Activated CD4-positive, alpha-beta T cell treated with anti-CD3 and anti-CD28 coated beads, Interleukin-2, amount 10 ng/mL, durations not matched to agents 24 days and 14 days (primary cell): ENCODE results near the gene THUMPD1. TPM values are rescaled to one million over a fixed set of nuclear protein-coding genes. Genes with fewer than 3 reads are reported as not detected.
"Not testable (repeated sequence)": the region's sequence is repeated elsewhere in the genome, so short reads cannot be mapped to it uniquely, and the experiment has no call there.

Source experiments
- DNase-seq: peaks from one replicate; pipeline ENCODE4 v3.0.0; 2022
- H3K27ac Mint-ChIP-seq: one replicate; pipeline ENCODE4 v1.8.0; 2022; ENCODE audit warnings: mild to moderate bottlenecking, mixed read lengths
- H3K27me3 Mint-ChIP-seq: one replicate; pipeline ENCODE4 v1.8.0; 2022; ENCODE audit warnings: mixed read lengths
- H3K36me3 Mint-ChIP-seq: one replicate; pipeline ENCODE4 v1.8.0; 2022; ENCODE audit warnings: low read depth, mild to moderate bottlenecking, mixed read lengths
- H3K4me1 Mint-ChIP-seq: one replicate; pipeline ENCODE4 v1.8.0; 2021; ENCODE audit warnings: mixed read lengths
- H3K4me3 Mint-ChIP-seq: one replicate; pipeline ENCODE4 v1.8.0; 2022; ENCODE audit warnings: mild to moderate bottlenecking, moderate library complexity, mixed read lengths
- H3K9me3 Mint-ChIP-seq: one replicate; pipeline ENCODE4 v1.8.0; 2021; ENCODE audit warnings: mixed read lengths
- intact Hi-C: fragments of 100-400 bp; cut with micrococcal nuclease; formaldehyde crosslinking; loops from one replicate; pipeline ENCODE4 v1.15.1; 2023
- total RNA-seq: library from RNA; stranded (reverse); gene quantifications from 2 replicates; pipeline ENCODE4 v1.2.3, GENCODE V29; 2022

THUMPD1 gene
- total RNA-seq, 1 donor from 2014 or later, result 47.4 TPM

DNA sequence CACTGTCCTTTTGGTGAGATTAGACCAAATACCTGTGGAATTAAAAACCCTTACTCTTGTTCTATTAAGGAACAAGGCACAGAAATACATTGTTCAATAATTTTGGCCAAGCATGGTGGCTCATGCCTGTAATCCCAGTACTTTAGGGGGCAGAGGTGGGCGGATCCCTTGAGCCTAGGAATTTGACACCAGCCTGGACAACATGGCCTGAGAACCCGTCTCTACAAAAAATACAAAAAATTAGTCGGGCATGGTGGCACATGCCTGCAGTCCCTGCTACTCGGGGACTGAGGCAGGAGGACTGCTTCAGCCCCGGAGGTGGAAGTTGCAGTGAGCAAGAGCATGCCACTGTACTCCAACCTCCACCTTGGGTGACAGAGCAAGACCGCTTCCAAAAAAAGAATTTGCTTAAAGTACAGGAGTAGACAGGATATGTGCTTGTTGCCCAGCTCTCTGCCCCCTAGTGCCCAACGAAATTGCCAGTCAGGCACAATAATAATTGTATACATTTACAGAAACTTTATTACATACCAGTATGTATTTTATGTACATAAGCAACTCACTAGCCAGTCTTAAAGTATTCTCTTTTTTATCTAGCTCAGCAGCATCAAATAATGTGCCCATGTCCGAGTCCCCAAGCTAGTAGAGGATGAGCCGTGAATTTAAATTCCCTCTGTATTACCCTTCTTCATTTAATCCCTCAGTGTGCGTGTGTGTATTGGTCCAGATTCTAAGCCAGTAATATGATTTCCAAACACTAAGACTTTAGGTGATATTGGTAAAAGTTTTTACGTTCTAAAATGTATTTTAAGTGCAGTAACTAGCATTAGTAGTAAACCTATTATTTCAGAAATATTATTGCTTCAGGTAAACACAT lies 1.4 kb downstream of the THUMPD1 start:
- DNase-seq, result peak; percentile 70
- Mint-ChIP-seq H3K4me3 (peak overlapping the region; percentile 95), H3K36me3 (peaks cover 24% of the 10 kb centered on the region), H3K4me1 (peaks cover 14% of the 10 kb centered on the region), H3K27me3 (no peaks in the 10 kb centered on the region), H3K9me3 (peaks cover 3% of the 10 kb centered on the region), H3K27ac (peak overlapping the region; percentile 94)
- intact Hi-C loops, result loop anchor here (2.0 kb wide), 2 partner anchors 161 to 1451 kb away; partner anchors contain the start of genes DCUN1D3 and LYRM1

GRCh38 chr16:20735490-20735889 lies 6.1 kb downstream of the THUMPD1 start:
- intact Hi-C loops, result no loop called here
- Mint-ChIP-seq H3K27ac (no peak overlapping the region), H3K4me1 (peaks cover 7% of the 10 kb centered on the region), H3K9me3 (no peaks in the 10 kb centered on the region), H3K27me3 (no peaks in the 10 kb centered on the region), H3K36me3 (peaks cover 33% of the 10 kb centered on the region), H3K4me3 (no peak overlapping the region)
- DNase-seq, result no peak

GRCh38 chr16:20734782-20735181 lies 6.8 kb downstream of the THUMPD1 start:
- no peak overlapping the region for H3K4me3 Mint-ChIP-seq
- H3K36me3 Mint-ChIP-seq, result peaks cover 33% of the 10 kb centered on the region
- H3K27me3 Mint-ChIP-seq, result no peaks in the 10 kb centered on the region
- intact Hi-C loops, result no loop called here
- H3K9me3 Mint-ChIP-seq, result no peaks in the 10 kb centered on the region
- H3K27ac Mint-ChIP-seq, result no peak overlapping the region
- H3K4me1 Mint-ChIP-seq, result peaks cover 2% of the 10 kb centered on the region
- no peak for DNase-seq

DNA sequence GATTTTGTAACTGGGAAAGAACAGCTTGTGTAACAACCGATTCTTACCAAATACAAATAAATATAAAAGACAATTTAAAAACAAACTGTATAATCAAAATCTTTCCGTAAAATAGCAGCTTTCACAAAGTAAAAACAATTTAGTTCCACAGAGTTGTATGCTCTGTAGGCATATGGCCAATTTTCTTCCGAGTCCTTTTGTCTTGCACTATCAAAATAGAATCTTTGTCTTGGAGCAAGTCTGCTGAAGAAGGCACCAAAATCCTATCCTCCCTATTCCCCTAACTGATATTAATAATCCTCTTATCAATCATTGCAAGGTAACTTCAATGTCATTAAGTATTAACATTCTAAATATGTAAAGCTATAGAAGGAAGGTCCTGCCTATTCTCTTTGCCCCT lies 7.6 kb downstream of the THUMPD1 start:
- intact Hi-C loops, result no loop called here
- Mint-ChIP-seq H3K27me3 (no peaks in the 10 kb centered on the region), H3K4me1 (peaks cover 2% of the 10 kb centered on the region), H3K4me3 (no peak overlapping the region), H3K27ac (no peak overlapping the region), H3K36me3 (peaks cover 33% of the 10 kb centered on the region), H3K9me3 (no peaks in the 10 kb centered on the region)
- no peak for DNase-seq

DNA sequence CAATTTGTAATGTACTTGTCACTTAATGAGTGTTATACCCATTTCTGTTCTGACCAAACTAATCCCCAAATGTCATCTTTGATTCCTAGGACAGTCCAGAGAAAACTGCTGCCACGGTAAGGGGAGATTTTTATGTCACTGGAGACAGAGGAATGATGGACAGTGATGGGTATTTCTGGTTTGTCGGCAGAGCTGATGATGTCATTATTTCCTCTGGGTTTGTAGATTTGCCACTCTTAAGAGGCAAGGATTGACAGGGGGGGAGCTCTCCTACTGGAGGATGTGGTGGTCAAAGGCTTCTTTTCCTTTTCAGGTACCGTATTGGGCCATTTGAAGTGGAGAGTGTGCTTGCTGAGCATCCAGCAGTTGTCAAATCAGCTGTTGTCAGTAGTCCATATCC lies 12.5 kb downstream of the THUMPD1 start:
- H3K27me3 Mint-ChIP-seq, result no peaks in the 10 kb centered on the region
- H3K36me3 Mint-ChIP-seq, result peaks cover 2% of the 10 kb centered on the region
- no peaks in the 10 kb centered on the region for H3K9me3 Mint-ChIP-seq
- H3K4me1 Mint-ChIP-seq, result no peaks in the 10 kb centered on the region
- intact Hi-C loops, result no loop called here
- no peak overlapping the region for H3K27ac Mint-ChIP-seq
- DNase-seq, result no peak
- no peak overlapping the region for H3K4me3 Mint-ChIP-seq

GRCh38 chr16:20727181-20727580 lies 14.4 kb downstream of the THUMPD1 start:
- no peak for DNase-seq
- Mint-ChIP-seq H3K9me3 (no peaks in the 10 kb centered on the region), H3K27me3 (no peaks in the 10 kb centered on the region), H3K4me1 (no peaks in the 10 kb centered on the region), H3K4me3 (no peak overlapping the region), H3K36me3 (no peaks in the 10 kb centered on the region), H3K27ac (no peak overlapping the region)
- intact Hi-C loops, result no loop called here

GRCh38 chr16:20726661-20727060 lies 15.0 kb downstream of the THUMPD1 start:
- no peaks in the 10 kb centered on the region for H3K27me3 Mint-ChIP-seq
- no peak overlapping the region for H3K27ac Mint-ChIP-seq
- no peaks in the 10 kb centered on the region for H3K36me3 Mint-ChIP-seq
- intact Hi-C loops, result no loop called here
- no peaks in the 10 kb centered on the region for H3K9me3 Mint-ChIP-seq
- no peak for DNase-seq
- H3K4me1 Mint-ChIP-seq, result no peaks in the 10 kb centered on the region
- no peak overlapping the region for H3K4me3 Mint-ChIP-seq

DNA sequence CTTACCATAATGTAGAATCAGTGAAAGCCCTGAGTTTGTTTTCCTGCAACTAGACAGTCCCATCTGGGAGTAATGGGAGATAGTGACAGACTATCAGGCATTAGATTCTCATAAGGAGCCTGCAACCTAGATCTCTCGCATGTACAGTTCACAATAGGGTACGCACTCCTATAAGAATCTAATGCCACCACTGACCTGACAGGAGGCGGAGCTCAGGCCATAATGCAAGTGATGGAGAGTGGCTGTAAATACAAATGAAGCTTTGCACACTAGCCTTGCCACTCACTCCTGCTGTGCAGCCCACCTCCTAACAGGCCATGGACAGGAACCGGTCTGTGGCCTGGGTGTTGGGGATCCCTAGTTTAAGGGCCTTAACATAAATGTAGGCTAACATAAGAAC lies 21.4 kb downstream of the THUMPD1 start:
- no peaks in the 10 kb centered on the region for H3K4me1 Mint-ChIP-seq

GRCh38 chr16:20717718-20718117 lies 23.9 kb downstream of the THUMPD1 start:
- H3K4me1 Mint-ChIP-seq, H3K27me3 Mint-ChIP-seq, H3K36me3 Mint-ChIP-seq, H3K9me3 Mint-ChIP-seq, H3K4me3 Mint-ChIP-seq, DNase-seq, H3K27ac Mint-ChIP-seq, intact Hi-C loops: not testable (repeated sequence)

More for the DNA sequence above, 21.4 kb downstream of the THUMPD1 start:
- no peaks in the 10 kb centered on the region for H3K27me3 Mint-ChIP-seq
- H3K36me3 Mint-ChIP-seq, result no peaks in the 10 kb centered on the region
- H3K4me3 Mint-ChIP-seq, result no peak overlapping the region
- H3K27ac Mint-ChIP-seq, result no peak overlapping the region
- intact Hi-C loops, result no loop called here
- DNase-seq, result no peak
- no peaks in the 10 kb centered on the region for H3K9me3 Mint-ChIP-seq

GRCh38 chr16:20711277-20711911 lies 30.2 kb downstream of the THUMPD1 start:
- no peak overlapping the region for H3K27ac Mint-ChIP-seq
- H3K27me3 Mint-ChIP-seq, result no peaks in the 10 kb centered on the region
- intact Hi-C loops, result no loop called here
- DNase-seq, result no peak
- no peaks in the 10 kb centered on the region for H3K36me3 Mint-ChIP-seq
- no peak overlapping the region for H3K4me3 Mint-ChIP-seq
- H3K9me3 Mint-ChIP-seq, result no peaks in the 10 kb centered on the region
- H3K4me1 Mint-ChIP-seq, result no peaks in the 10 kb centered on the region

GRCh38 chr16:20708129-20708528 lies 33.5 kb downstream of the THUMPD1 start:
- not testable (repeated sequence) for H3K4me1 Mint-ChIP-seq, H3K27ac Mint-ChIP-seq, H3K4me3 Mint-ChIP-seq, H3K27me3 Mint-ChIP-seq, H3K36me3 Mint-ChIP-seq, H3K9me3 Mint-ChIP-seq
- intact Hi-C loops, result loop anchor here (5.0 kb wide), 1 partner anchor 801 kb away; no protein-coding TSS in a partner anchor
- peak; percentile 64 for DNase-seq

- Mint-ChIP-seq H3K27me3 (no peaks in the 10 kb centered on the region), H3K36me3 (no peaks in the 10 kb centered on the region), H3K4me1 (no peaks in the 10 kb centered on the region), H3K4me3 (no peak overlapping the region), H3K9me3 (no peaks in the 10 kb centered on the region), H3K27ac (no peak overlapping the region)
- intact Hi-C loops, result loop anchor here (5.0 kb wide), 1 partner anchor 800 kb away; no protein-coding TSS in a partner anchor
- DNase-seq, result no peak
These were observed 34.2 kb downstream of the THUMPD1 start for GRCh38 chr16:20707461-20707860.

DNA sequence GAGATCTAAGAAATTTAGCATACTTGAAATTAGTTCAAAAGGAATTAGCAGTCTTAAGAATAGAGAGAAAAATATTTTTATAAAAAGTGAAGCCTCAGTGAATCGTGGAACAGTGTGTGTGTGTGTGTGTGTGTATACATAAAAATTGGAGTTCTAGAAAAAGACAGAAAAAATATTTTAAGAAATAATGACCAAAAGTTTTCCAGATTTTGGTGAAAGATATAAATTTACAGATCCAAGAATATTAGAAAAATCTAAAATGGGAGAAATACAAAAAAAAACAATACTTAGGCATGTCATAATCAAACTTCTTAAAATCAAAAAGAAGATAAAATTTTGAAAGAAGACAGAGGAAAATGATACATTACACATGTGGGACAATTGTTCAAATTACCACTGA lies 35.6 kb downstream of the THUMPD1 start:
- not testable (repeated sequence) for H3K4me1 Mint-ChIP-seq, H3K27me3 Mint-ChIP-seq, H3K27ac Mint-ChIP-seq, H3K9me3 Mint-ChIP-seq, DNase-seq, H3K36me3 Mint-ChIP-seq, H3K4me3 Mint-ChIP-seq
- intact Hi-C loops, result loop anchor here (5.0 kb wide), 1 partner anchor 799 kb away; no protein-coding TSS in a partner anchor

DNA sequence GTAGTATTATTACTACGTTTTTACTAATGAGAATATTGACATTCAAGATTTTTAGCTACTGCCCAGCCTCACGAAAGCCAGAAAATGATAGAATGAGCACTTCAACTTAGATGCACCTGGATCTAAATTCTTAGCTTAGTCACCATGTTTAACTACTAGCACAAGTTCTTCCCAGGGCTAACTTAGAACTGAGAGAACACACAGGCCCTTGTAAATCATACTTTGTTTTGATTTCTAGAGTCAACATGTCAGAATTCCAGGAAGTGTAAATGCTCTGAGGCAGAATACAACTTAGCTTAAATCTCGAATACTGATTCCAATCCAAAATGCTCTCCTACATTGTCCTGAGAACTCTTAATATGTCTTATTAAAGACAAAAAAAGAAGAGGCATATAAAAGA lies 37.3 kb downstream of the THUMPD1 start:
- no peaks in the 10 kb centered on the region for H3K36me3 Mint-ChIP-seq
- intact Hi-C loops, result no loop called here
- H3K4me1 Mint-ChIP-seq, result no peaks in the 10 kb centered on the region
- DNase-seq, result no peak
- H3K27ac Mint-ChIP-seq, result no peak overlapping the region
- H3K9me3 Mint-ChIP-seq, result no peaks in the 10 kb centered on the region
- H3K4me3 Mint-ChIP-seq, result no peak overlapping the region
- H3K27me3 Mint-ChIP-seq, result peaks cover 1% of the 10 kb centered on the region
